Measurements from ENCODE around the gene A1CF.

Gene A1CF

DNA sequence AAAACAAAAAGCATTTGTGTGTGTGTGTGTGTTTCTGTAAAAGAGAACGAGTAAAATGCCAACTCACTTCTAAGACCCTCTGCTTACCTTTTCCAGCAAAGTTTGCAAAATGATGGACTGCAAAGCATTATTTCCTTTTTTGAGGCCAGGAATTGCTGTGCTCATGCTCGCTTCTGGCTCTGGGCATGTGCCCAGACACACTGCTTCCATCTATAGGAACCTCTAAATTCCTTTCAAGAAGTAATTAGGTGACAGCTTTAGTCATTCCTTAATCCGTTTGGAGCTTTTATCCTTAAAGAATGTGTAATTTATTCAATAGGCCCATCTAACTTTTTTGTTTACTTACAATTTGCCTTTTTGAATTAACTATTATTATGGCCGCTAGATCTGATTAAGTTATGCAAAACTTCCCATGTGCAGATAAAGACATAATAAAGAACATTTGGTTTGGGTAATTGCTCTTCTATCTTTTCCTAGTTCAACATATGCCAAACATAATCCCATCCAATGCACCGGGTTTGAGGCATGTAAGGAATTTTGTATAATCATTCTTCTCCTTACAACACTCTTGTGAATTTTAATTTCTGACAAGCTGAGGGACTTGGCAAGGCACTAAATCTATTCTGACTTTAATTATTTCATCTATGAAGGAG, 34.7 kb downstream of the A1CF start:
- H3K27me3 ChIP-seq (ENCODE audit: insufficient read depth, low read length, poor library complexity): no peaks in the 10 kb centered on the region
- no peaks in the 10 kb centered on the region for H3K4me1 ChIP-seq (ENCODE audit: insufficient read depth, low read length)
- no peaks in the 10 kb centered on the region for H3K36me3 ChIP-seq (ENCODE audit: insufficient read depth, low read length)
- H2AFZ ChIP-seq (ENCODE audit: low read depth, low read length): no peak overlapping the region
- ATAC-seq (ENCODE audit: insufficient read depth, low read depth): no peak
- H4K20me1 ChIP-seq (ENCODE audit: insufficient read depth, low read length): no peaks in the 10 kb centered on the region
- no peak overlapping the region for H3K27ac ChIP-seq (ENCODE audit: low read length)
- TF ChIP-seq, protein P1, sequence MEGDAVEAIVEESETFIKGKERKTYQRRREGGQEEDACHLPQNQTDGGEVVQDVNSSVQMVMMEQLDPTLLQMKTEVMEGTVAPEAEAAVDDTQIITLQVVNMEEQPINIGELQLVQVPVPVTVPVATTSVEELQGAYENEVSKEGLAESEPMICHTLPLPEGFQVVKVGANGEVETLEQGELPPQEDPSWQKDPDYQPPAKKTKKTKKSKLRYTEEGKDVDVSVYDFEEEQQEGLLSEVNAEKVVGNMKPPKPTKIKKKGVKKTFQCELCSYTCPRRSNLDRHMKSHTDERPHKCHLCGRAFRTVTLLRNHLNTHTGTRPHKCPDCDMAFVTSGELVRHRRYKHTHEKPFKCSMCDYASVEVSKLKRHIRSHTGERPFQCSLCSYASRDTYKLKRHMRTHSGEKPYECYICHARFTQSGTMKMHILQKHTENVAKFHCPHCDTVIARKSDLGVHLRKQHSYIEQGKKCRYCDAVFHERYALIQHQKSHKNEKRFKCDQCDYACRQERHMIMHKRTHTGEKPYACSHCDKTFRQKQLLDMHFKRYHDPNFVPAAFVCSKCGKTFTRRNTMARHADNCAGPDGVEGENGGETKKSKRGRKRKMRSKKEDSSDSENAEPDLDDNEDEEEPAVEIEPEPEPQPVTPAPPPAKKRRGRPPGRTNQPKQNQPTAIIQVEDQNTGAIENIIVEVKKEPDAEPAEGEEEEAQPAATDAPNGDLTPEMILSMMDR (IDR thresholded peaks at IDR 0.05; ENCODE audit: borderline replicate concordance, extremely low read depth, low read length, poor library complexity, severe bottlenecking): no peak
- no peak for TF ChIP-seq EZH2 (IDR thresholded peaks at IDR 0.05; ENCODE audit: borderline replicate concordance, low read depth, low read length, severe bottlenecking)
- H3K4me3 ChIP-seq (ENCODE audit: low read depth in 1 of 2, low read length in 2 of 2): no peak overlapping the region
- no peak overlapping the region for H3K9ac ChIP-seq (ENCODE audit: low read depth, low read length)
- no peaks in the 10 kb centered on the region for H3K9me3 ChIP-seq (ENCODE audit: insufficient read depth, low read length, severe bottlenecking)
- H3K4me2 ChIP-seq (ENCODE audit: insufficient read depth, low read length): no peak overlapping the region
- H3K79me2 ChIP-seq (ENCODE audit: insufficient read depth, low read length): no peaks in the 10 kb centered on the region
- DNase-seq: no peak

DNA sequence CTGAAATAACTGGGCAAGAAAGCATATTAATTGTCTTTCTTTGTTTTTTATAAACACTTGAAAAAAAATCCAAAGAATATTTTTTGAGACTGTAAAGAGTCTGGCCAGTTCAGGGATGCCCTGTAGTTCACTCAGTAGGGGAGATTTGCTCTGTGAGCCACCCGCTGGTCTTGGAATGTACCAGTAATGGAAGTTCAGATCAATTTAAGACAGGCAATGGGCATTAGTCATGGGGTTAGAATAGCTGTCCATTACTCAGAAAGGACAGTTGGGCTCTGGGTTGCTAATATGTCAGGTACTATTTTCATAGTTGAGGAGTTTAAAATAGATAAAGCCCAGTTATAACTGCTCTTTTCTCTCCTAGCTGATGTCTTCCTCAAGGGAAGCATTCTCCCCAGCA, 38.7 kb downstream of the A1CF start:
- TF ChIP-seq, protein P1 (IDR thresholded peaks at IDR 0.05; ENCODE audit: borderline replicate concordance, extremely low read depth, low read length, poor library complexity, severe bottlenecking): no peak
- no peak for TF ChIP-seq EZH2 (IDR thresholded peaks at IDR 0.05; ENCODE audit: borderline replicate concordance, low read depth, low read length, severe bottlenecking)
- no peak overlapping the region for H3K27ac ChIP-seq (ENCODE audit: low read length)
- H3K9me3 ChIP-seq (ENCODE audit: insufficient read depth, low read length, severe bottlenecking): no peaks in the 10 kb centered on the region

DNA sequence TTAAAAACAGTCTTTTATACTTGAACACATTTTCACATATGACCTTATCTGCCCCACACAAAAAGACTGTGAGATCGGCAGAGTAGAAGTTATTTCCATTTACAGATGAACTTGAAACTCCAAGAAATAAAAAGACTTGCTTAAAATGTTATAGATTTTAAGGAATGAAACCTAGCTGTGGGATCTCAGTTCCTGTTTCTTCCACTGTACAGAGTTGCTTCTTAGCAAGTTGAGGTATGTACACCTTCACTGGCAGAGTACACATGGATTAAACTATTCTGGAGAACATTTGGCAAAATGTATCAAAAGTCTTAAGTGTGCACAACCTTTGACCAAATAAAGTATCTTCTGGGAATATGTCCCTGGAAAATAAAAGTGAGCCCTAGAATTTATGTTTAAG, 48.3 kb downstream of the A1CF start:
- H3K79me2 ChIP-seq (ENCODE audit: insufficient read depth, low read length): no peaks in the 10 kb centered on the region
- H2AFZ ChIP-seq (ENCODE audit: low read depth, low read length): no peak overlapping the region
- DNase-seq (no peak), ATAC-seq (ENCODE audit: insufficient read depth, low read depth) (no peak)
- H3K4me1 ChIP-seq (ENCODE audit: insufficient read depth, low read length): no peaks in the 10 kb centered on the region
- no peak overlapping the region for H3K27ac ChIP-seq (ENCODE audit: low read length)
- no peak overlapping the region for H3K9ac ChIP-seq (ENCODE audit: low read depth, low read length)
- no peaks in the 10 kb centered on the region for H3K9me3 ChIP-seq (ENCODE audit: insufficient read depth, low read length, severe bottlenecking)
- H3K4me3 ChIP-seq (ENCODE audit: low read depth in 1 of 2, low read length in 2 of 2): no peak overlapping the region
- no peak overlapping the region for H3K4me2 ChIP-seq (ENCODE audit: insufficient read depth, low read length)
- TF ChIP-seq, protein P1 (IDR thresholded peaks at IDR 0.05; ENCODE audit: borderline replicate concordance, extremely low read depth, low read length, poor library complexity, severe bottlenecking): no peak
- TF ChIP-seq EZH2 (IDR thresholded peaks at IDR 0.05; ENCODE audit: borderline replicate concordance, low read depth, low read length, severe bottlenecking): no peak
- no peaks in the 10 kb centered on the region for H4K20me1 ChIP-seq (ENCODE audit: insufficient read depth, low read length)
- H3K36me3 ChIP-seq (ENCODE audit: insufficient read depth, low read length): no peaks in the 10 kb centered on the region
- no peaks in the 10 kb centered on the region for H3K27me3 ChIP-seq (ENCODE audit: insufficient read depth, low read length, poor library complexity)

More for the DNA sequence above, 38.7 kb downstream of the A1CF start:
- ATAC-seq (ENCODE audit: insufficient read depth, low read depth) (no peak), DNase-seq (no peak)
- no peaks in the 10 kb centered on the region for H4K20me1 ChIP-seq (ENCODE audit: insufficient read depth, low read length)
- H3K4me3 ChIP-seq (ENCODE audit: low read depth in 1 of 2, low read length in 2 of 2): no peak overlapping the region
- H3K36me3 ChIP-seq (ENCODE audit: insufficient read depth, low read length): no peaks in the 10 kb centered on the region
- no peak overlapping the region for H3K4me2 ChIP-seq (ENCODE audit: insufficient read depth, low read length)
- no peaks in the 10 kb centered on the region for H3K27me3 ChIP-seq (ENCODE audit: insufficient read depth, low read length, poor library complexity)
- no peak overlapping the region for H2AFZ ChIP-seq (ENCODE audit: low read depth, low read length)
- H3K79me2 ChIP-seq (ENCODE audit: insufficient read depth, low read length): no peaks in the 10 kb centered on the region
- no peaks in the 10 kb centered on the region for H3K4me1 ChIP-seq (ENCODE audit: insufficient read depth, low read length)
- H3K9ac ChIP-seq (ENCODE audit: low read depth, low read length): no peak overlapping the region

Data from DND-41 (cell line).